GM23338 (cell line): ENCODE results near the gene INSL3. TPM values are rescaled to one million over a fixed set of nuclear protein-coding genes. Genes with fewer than 3 reads are reported as not detected.
A peak's percentile ranks its signal among the peaks of the same experiment; 100 is the strongest.

Experiments
- ATAC-seq: fragments of 200-7000 bp; cut with Tn5 transposase; 3 replicates; pipeline ENCODE4 v1.9.1; 2020
- DNase-seq: peaks from one replicate; pipeline ENCODE4 v3.0.0-alpha.2; 2015; ENCODE audit warnings: low spot score
- H2AFZ ChIP-seq: fragments of 200-600 bp; sonication (generic); 2 replicates; pipeline ENCODE4 v1.8.0; 2016; ENCODE audit warnings: antibody characterized with exemption, mild to moderate bottlenecking, moderate library complexity
- H3F3A ChIP-seq: fragments of 200-600 bp; sonication (generic); replicated peaks from 2 replicates; pipeline ENCODE4 v1.8.0; 2017; ENCODE audit warnings: antibody characterized with exemption, mixed run types, low read depth
- H3K27ac ChIP-seq: fragments of 200-600 bp; sonication (generic); 2 replicates; pipeline ENCODE4 v1.6.1; 2016; ENCODE audit warnings: low read depth
- H3K27me3 ChIP-seq: fragments of 200-600 bp; sonication (generic); 2 replicates; pipeline ENCODE4 v1.8.0; 2016; ENCODE audit warnings: mild to moderate bottlenecking, mixed run types, moderate library complexity; ENCODE audit not compliant: insufficient read depth
- H3K36me3 ChIP-seq: fragments of 200-600 bp; sonication (generic); 2 replicates; pipeline ENCODE4 v1.8.0; 2016; ENCODE audit warnings: mild to moderate bottlenecking; ENCODE audit not compliant: insufficient read depth
- H3K4me1 ChIP-seq: fragments of 200-600 bp; sonication (generic); 2 replicates; pipeline ENCODE4 v1.8.0; 2016; ENCODE audit warnings: mild to moderate bottlenecking, moderate library complexity; ENCODE audit not compliant: insufficient read depth
- H3K4me2 ChIP-seq: fragments of 200-600 bp; sonication (generic); 2 replicates; pipeline ENCODE4 v1.7.1; 2017; ENCODE audit warnings: mixed run types
- H3K4me3 ChIP-seq: fragments of 200-600 bp; sonication (generic); 2 replicates; pipeline ENCODE4 v1.6.1; 2016; ENCODE audit warnings: mixed run types
- H3K79me2 ChIP-seq: fragments of 200-600 bp; sonication (generic); replicated peaks from 2 replicates; pipeline ENCODE4 v1.8.0; 2017; ENCODE audit warnings: mild to moderate bottlenecking; ENCODE audit not compliant: insufficient read depth
- H3K9me2 ChIP-seq: fragments of 200-600 bp; sonication (generic); 2 replicates; pipeline ENCODE4 v1.8.0; 2017; ENCODE audit not compliant: insufficient read depth
- H4K20me1 ChIP-seq: fragments of 200-600 bp; sonication (generic); replicated peaks from 2 replicates; pipeline ENCODE4 v1.8.0; 2017; ENCODE audit warnings: mild to moderate bottlenecking; ENCODE audit not compliant: insufficient read depth
- H3K27ac Mint-ChIP-seq: 2 replicates; pipeline ENCODE4 v1.8.0; 2020; ENCODE audit warnings: inconsistent platforms, mild to moderate bottlenecking, moderate library complexity, mixed read lengths
- H3K27me3 Mint-ChIP-seq: 3 replicates; pipeline ENCODE4 v1.8.0; 2022; ENCODE audit warnings: low read depth, mild to moderate bottlenecking, moderate library complexity, mixed read lengths, inconsistent platforms; ENCODE audit not compliant: insufficient read depth, poor library complexity
- H3K36me3 Mint-ChIP-seq: 3 replicates; pipeline ENCODE4 v1.8.0; 2021; ENCODE audit warnings: low read depth, mild to moderate bottlenecking, inconsistent platforms, moderate library complexity, mixed read lengths
- H3K4me1 Mint-ChIP-seq: 3 replicates; pipeline ENCODE4 v1.8.0; 2020; ENCODE audit warnings: mild to moderate bottlenecking, inconsistent platforms, mixed read lengths
- H3K4me3 Mint-ChIP-seq: 3 replicates; pipeline ENCODE4 v1.8.0; 2021; ENCODE audit warnings: moderate library complexity, mild to moderate bottlenecking, inconsistent platforms, mixed read lengths
- H3K9me3 Mint-ChIP-seq: 3 replicates; pipeline ENCODE4 v1.8.0; 2020; ENCODE audit warnings: moderate library complexity, mild to moderate bottlenecking, inconsistent platforms, mixed read lengths
- ETS1 ChIP-seq: IDR thresholded peaks from 2 replicates; pipeline ENCODE4 v1.6.1; 2016; ENCODE audit warnings: antibody characterized with exemption
- EZH2 ChIP-seq: fragments of 200-600 bp; sonication (generic); IDR thresholded peaks from one replicate; pipeline ENCODE4 v1.8.0; 2017; ENCODE audit warnings: antibody characterized with exemption, mild to moderate bottlenecking, low read depth; ENCODE audit not compliant: unreplicated experiment
- EZH2phosphoT487 ChIP-seq: fragments of 200-600 bp; sonication (generic); IDR thresholded peaks from one replicate; pipeline ENCODE4 v1.8.1; 2018; ENCODE audit warnings: antibody characterized with exemption; ENCODE audit not compliant: unreplicated experiment
- JUNB ChIP-seq: IDR thresholded peaks from one replicate; pipeline ENCODE4 v1.6.1; 2016; ENCODE audit warnings: antibody characterized with exemption; ENCODE audit not compliant: unreplicated experiment
- NANOG ChIP-seq: IDR thresholded peaks from 2 replicates; pipeline ENCODE4 v1.6.1; 2016; ENCODE audit warnings: antibody characterized with exemption, borderline replicate concordance
- POLR2AphosphoS5 ChIP-seq: IDR thresholded peaks from 2 replicates; pipeline ENCODE4 v1.6.1; 2016; ENCODE audit warnings: antibody characterized with exemption, low read depth
- STAT1 ChIP-seq: IDR thresholded peaks from one replicate; pipeline ENCODE4 v1.6.1; 2016; ENCODE audit warnings: antibody characterized with exemption; ENCODE audit not compliant: unreplicated experiment
- polyA plus RNA-seq: library from polyadenylated mRNA; unstranded; fragments of >200 nt; fragmentation: Nextera tagmentation; extraction: Ambion mirVana; gene quantifications from 2 replicates; pipeline ENCODE4 v1.2.1, GENCODE V29; 2016
- total RNA-seq: library from RNA; depleted of rRNA; stranded (reverse); fragments of >200 nt; shearing (Covaris generic); gene quantifications from 2 replicates; pipeline ENCODE4 v1.2.3, GENCODE V29; 2014
- TF ChIP-seq, protein P1 (sequence below): fragments of 250-450 bp; sonication (Bioruptor Pico); IDR thresholded peaks from 2 replicates; pipeline ENCODE4 v1.5.0; 2020; ENCODE audit warnings: mild to moderate bottlenecking, moderate library complexity

INSL3 gene
- total and polyA plus RNA-seq, 2 experiments from 2014 or later = 0.76 TPM; not detected in 1

DNA sequence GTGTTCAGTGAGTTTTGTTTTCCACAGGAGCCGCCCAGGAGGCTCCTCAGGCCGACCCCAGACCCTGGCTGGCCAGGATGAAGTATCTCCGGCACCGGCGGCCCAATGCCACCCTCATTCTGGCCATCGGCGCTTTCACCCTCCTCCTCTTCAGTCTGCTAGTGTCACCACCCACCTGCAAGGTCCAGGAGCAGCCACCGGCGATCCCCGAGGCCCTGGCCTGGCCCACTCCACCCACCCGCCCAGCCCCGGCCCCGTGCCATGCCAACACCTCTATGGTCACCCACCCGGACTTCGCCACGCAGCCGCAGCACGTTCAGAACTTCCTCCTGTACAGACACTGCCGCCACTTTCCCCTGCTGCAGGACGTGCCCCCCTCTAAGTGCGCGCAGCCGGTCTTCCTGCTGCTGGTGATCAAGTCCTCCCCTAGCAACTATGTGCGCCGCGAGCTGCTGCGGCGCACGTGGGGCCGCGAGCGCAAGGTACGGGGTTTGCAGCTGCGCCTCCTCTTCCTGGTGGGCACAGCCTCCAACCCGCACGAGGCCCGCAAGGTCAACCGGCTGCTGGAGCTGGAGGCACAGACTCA is 13.5 kb downstream of the INSL3 start:
- Mint-ChIP-seq H3K27ac (no peak overlapping the region), H3K9me3 (no peaks in the 10 kb centered on the region), H3K36me3 (no peaks in the 10 kb centered on the region), H3K27me3 (peaks cover 4% of the 10 kb centered on the region), H3K4me3 (no peak overlapping the region), H3K4me1 (no peaks in the 10 kb centered on the region)
- H3K4me1 ChIP-seq = no peaks in the 10 kb centered on the region
- H3K27me3 ChIP-seq = no peaks in the 10 kb centered on the region
- H3K9me2 ChIP-seq = no peaks in the 10 kb centered on the region
- H3K36me3 ChIP-seq = no peaks in the 10 kb centered on the region
- no peaks in the 10 kb centered on the region for H3F3A ChIP-seq
- ATAC-seq (no peak), DNase-seq (peak; percentile 27)
- H3K4me3 ChIP-seq = no peak overlapping the region
- TF ChIP-seq ETS1 (no peak), EZH2 (no peak), EZH2phosphoT487 (no peak), POLR2AphosphoS5 (no peak), STAT1 (no peak), NANOG (no peak), JUNB (no peak)
- TF ChIP-seq, protein P1, sequence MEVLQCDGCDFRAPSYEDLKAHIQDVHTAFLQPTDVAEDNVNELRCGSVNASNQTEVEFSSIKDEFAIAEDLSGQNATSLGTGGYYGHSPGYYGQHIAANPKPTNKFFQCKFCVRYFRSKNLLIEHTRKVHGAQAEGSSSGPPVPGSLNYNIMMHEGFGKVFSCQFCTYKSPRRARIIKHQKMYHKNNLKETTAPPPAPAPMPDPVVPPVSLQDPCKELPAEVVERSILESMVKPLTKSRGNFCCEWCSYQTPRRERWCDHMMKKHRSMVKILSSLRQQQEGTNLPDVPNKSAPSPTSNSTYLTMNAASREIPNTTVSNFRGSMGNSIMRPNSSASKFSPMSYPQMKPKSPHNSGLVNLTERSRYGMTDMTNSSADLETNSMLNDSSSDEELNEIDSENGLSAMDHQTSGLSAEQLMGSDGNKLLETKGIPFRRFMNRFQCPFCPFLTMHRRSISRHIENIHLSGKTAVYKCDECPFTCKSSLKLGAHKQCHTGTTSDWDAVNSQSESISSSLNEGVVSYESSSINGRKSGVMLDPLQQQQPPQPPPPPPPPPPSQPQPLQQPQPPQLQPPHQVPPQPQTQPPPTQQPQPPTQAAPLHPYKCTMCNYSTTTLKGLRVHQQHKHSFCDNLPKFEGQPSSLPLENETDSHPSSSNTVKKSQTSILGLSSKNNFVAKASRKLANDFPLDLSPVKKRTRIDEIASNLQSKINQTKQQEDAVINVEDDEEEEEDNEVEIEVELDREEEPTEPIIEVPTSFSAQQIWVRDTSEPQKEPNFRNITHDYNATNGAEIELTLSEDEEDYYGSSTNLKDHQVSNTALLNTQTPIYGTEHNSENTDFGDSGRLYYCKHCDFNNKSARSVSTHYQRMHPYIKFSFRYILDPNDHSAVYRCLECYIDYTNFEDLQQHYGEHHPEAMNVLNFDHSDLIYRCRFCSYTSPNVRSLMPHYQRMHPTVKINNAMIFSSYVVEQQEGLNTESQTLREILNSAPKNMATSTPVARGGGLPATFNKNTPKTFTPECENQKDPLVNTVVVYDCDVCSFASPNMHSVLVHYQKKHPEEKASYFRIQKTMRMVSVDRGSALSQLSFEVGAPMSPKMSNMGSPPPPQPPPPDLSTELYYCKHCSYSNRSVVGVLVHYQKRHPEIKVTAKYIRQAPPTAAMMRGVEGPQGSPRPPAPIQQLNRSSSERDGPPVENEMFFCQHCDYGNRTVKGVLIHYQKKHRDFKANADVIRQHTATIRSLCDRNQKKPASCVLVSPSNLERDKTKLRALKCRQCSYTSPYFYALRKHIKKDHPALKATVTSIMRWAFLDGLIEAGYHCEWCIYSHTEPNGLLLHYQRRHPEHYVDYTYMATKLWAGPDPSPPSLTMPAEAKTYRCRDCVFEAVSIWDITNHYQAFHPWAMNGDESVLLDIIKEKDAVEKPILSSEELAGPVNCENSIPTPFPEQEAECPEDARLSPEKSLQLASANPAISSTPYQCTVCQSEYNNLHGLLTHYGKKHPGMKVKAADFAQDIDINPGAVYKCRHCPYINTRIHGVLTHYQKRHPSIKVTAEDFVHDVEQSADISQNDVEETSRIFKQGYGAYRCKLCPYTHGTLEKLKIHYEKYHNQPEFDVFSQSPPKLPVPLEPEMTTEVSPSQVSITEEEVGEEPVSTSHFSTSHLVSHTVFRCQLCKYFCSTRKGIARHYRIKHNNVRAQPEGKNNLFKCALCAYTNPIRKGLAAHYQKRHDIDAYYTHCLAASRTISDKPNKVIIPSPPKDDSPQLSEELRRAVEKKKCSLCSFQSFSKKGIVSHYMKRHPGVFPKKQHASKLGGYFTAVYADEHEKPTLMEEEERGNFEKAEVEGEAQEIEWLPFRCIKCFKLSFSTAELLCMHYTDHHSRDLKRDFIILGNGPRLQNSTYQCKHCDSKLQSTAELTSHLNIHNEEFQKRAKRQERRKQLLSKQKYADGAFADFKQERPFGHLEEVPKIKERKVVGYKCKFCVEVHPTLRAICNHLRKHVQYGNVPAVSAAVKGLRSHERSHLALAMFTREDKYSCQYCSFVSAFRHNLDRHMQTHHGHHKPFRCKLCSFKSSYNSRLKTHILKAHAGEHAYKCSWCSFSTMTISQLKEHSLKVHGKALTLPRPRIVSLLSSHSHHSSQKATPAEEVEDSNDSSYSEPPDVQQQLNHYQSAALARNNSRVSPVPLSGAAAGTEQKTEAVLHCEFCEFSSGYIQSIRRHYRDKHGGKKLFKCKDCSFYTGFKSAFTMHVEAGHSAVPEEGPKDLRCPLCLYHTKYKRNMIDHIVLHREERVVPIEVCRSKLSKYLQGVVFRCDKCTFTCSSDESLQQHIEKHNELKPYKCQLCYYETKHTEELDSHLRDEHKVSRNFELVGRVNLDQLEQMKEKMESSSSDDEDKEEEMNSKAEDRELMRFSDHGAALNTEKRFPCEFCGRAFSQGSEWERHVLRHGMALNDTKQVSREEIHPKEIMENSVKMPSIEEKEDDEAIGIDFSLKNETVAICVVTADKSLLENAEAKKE (CRISPR knock-in tag) = no peak
- no peaks in the 10 kb centered on the region for H4K20me1 ChIP-seq
- H3K27ac ChIP-seq = no peak overlapping the region
- no peaks in the 10 kb centered on the region for H3K79me2 ChIP-seq
- no peak overlapping the region for H2AFZ ChIP-seq
- H3K4me2 ChIP-seq = no peak overlapping the region
